NCI-H774 (cell line): ENCODE measurements around the gene CALN1.
A peak's percentile ranks its signal among the peaks of the same experiment; 100 is the strongest.
"Not testable (repeated sequence)": the region's sequence is repeated elsewhere in the genome, so short reads cannot be mapped to it uniquely, and the experiment has no call there.

ENCODE experiments used
- DNase-seq: peaks from one replicate; lab custom pipeline; 2025; lab: John Stamatoyannopoulos, UW

CALN1 gene

DNA sequence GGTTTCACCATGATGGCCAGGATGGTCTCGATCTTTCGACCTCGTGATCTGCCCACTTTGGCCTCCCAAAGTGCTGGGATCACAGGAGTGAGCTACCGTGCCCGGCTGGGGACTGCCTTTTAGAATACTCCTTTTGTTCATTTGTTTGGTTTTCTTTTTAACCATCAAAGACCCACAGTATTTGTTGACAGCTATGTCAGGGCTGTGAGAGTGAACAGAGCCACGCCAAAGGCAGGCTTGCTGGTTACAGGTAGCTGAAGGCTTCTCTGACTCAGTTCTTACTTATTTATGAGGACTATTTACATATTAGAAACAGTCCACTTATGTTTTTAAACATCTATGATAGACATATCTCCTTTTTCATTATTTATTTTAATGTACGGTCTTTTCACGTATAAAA, 544.5 kb downstream of the CALN1 start:
- no peak for DNase-seq

GRCh38 chr7:71865172-71865571, 547.0 kb downstream of the CALN1 start:
- DNase-seq = no peak

DNA sequence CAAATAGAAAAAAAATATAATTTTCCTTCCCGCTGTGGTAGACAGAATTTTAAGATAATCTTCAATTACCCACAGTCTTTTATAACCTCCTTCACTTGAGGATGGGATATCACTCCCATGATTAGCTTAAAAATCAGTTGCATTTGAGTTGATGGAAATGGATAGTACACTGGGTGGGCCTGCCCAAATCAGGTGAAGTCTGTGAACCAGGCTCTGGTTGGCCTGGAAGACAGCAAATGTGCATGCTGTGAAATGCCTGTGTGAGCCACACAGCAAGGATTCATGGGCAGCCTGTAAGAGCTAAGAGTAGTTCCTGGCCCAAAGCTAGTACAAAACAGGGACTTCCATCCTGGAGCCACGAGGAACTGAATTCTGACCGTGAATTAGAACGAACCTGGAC, 548.0 kb downstream of the CALN1 start:
- no peak for DNase-seq

- DNase-seq = no peak
These were observed 551.6 kb downstream of the CALN1 start for GRCh38 chr7:71860572-71860971.

DNA sequence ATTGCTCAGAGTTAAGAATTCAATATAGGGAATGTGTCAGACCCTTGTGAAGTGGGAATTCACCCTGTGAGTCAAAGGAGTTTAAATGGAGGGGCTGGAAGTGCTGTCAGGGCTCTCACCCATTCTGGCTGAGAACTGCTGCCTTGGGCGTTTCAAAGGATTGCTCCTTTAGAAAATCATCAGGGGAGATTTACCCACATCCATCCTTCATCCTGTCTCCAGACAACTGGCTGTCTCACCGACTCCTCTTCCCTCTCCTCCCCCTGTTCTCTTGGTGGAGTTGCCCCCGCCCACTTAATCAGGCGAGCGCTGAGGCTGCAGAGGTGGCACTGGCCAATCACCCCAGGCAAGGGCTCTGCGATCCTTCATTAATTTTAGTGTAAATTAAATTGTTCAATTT, 554.8 kb downstream of the CALN1 start:
- DNase-seq = no peak

- no peak for DNase-seq
These were observed 557.4 kb downstream of the CALN1 start for GRCh38 chr7:71854546-71855397.

DNA sequence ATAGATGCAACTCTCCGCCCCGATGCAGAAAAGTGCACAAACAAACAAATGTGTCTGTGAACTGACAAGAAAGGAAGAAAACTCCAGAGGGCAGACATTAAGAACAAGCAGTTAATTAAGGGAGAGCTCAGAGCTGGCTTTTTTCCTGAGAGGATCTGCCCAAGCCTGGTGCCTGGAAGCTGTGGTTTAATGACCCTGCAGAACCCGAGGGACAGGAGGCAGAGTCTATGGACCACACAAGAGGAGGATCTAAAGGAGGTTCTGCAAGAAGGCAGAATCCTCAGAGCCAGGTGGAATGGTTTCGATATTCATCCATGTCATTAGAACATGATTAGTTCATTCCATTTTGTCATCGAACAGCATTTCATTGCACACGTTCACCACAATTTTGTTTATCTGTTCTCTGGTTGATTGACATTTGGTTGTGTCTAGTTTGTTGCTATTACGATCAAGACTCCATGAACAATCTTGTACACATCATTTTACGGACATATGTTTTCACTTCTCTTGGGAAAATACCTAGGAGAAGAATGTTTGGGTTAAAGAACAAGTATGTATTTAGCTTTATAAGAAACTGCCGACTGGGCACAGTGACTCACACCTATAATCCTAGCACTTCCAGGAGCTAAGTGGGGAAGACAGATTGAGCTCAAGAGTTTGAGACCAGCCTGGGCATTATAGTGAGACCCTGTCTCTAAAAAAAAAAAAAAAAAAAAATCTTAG, 560.2 kb downstream of the CALN1 start:
- DNase-seq = no peak

DNA sequence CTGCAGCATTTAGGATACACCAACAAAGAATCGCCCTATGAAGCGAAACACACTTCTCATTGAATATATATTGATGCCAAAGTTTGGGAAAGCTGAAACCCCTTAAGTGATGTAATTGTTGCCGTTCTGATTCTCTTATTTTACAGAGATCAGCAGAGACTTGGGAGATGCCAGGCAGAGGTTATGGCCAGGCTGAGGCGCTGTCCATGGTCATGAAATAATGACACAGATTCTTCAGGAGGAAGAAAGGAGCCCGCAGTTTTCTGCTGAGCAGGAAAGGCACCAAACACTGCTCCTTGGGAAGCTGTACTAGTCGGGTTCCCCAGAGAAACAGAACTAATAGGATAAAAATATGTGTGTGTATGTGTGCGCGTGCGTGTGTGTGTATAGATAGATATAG, 566.0 kb downstream of the CALN1 start:
- DNase-seq = no peak

DNA sequence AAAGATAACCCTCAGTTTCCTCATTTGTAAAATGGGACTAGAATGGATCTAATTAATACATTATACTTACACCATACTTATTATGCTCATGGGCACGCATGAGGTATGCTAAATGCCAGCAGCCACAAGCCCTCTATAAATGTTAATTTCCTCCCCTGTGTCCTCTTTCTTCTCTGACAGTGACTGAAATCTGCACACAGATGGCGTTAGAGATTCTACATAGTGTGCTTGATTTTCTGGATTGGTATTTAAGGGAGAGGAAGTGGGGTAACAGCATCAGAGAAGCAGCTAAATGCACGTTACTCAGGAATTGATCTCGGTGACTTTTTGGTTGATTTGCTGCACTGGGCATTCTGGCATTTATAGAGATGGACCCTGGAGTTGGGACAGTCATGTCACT, 568.5 kb downstream of the CALN1 start:
- no peak for DNase-seq

DNA sequence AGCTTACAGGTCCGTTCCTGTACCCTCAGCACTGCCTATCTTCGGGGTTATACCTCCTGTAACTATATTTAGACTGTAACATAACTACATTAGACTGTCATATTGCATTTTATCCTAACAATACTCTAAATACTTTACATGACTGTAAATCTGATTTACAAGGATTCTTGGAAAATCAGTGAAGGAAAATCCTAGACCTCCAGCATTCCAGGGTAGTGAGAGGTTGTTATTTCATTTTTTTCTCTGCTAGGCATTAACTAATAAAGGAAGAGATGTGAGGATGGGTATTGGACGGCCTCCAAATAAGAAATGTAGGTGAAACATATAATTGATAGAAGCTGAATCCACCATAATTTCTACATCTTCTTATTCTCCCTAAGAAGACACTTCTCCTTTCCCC, 569.4 kb downstream of the CALN1 start:
- no peak for DNase-seq

DNA sequence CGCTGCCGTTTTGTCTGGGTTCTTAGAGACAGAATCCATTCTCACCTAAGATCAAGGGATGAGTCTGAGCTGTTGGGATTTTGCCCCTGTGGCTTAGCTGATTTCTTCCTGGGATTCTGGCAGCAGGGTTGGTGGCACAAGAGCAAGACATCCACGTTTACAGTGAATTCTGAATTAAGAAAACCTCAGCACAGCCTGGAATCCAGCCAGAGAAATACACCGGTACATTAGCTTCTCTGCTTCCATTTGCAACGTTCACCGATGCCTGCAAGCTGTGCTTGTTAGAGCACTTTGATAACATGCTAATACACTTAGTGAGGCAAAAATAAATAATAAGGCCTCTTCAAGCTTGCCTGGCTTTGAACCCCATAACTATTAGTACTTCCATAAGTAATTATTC, 569.8 kb downstream of the CALN1 start:
- DNase-seq = no peak

DNA sequence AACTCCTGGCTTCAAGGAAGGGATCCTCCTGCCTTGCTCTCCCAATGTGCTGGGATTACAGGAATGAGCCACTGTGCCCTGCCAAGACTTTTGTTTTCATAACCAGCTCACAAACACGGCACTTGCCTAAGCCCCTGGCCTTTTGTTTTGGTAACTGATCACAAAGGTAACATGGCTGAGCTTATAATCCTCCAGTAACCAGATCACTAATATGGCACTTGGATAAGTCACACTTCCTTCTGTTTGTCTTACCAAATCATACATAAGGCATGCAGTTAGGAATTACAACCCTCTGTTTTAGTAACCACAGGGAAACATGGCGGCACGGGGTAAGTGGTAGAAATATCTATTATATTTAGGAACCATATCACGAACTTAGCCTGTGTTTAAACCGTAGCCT, 577.1 kb downstream of the CALN1 start:
- DNase-seq = no peak

DNA sequence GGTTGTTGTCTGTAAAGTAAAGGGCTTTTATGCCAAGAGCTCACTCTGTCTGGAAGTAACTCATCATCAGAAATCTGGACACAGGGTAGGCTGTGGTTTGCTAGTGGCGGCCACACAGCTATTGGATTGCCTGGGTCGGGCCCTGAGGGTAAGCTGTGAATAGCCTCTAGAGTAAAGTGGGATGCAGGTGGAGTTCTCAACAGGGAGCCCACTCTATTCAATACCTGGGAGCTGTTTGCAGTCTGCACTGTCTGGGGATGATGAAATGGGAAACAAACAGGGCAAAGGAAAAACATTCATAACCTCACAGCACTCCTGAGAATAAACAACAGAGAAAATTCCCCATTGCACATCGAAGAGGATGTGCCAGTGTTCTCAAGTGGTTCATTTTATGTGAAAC, 582.6 kb downstream of the CALN1 start:
- peak; percentile 7 for DNase-seq

DNA sequence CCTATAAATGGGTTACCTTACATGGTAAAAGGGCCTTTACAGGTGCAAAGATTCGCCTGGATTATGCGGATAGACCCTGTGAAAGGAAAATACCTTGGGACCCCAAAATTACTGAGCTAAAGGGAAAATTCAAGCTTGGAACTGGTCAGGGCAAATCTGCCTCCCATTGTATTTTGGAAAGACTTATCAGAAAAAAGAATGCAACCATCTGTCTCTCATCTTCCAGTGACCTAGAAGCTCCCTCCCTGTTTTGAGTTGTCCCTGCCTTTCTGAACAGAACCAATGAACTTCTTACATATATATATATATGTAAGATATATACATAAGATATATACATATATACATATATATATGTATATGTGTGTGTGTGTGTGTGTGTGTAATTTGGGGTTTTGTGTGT, 583.8 kb downstream of the CALN1 start:
- no peak for DNase-seq

DNA sequence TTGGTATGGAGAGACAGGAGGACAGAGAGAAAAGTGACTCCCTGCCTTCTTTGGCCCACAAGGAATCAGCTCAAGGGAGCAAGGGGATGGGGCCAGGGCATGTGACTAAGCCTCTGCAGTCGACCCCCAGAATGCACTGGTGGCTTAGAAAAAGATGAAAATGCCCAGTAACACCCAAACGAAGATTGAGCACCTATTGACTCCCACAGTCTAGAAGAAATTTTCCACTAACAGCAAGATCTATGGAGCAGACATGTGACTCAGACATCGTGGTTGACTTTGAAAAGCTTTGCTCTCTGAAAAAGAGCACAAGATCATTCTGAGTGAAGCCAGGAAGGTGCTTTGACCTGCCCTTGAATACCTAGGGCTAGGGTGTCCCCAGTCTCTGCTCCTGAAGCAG, 586.0 kb downstream of the CALN1 start:
- DNase-seq = no peak

GRCh38 chr7:71824006-71824760, 588.0 kb downstream of the CALN1 start:
- DNase-seq = no peak

DNA sequence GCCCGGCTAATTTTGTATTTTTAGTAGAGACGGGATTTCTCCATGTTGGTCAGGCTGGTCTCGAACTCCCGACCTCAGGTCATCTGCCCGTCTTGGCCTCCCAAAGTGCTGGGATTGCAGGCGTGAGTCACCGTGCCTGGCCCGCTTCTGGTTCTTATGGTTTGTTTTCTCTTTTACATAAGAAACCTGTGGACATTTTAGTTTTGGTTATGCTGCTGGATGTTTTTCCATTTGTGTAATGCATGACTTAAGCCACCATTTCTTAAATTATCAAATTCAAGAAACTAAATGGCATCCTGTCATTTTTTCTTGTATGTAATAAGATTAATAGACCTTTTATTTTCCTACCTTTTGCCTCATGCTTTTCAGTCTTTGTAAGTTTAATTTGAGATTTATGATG, 589.7 kb downstream of the CALN1 start:
- DNase-seq = not testable (repeated sequence)

DNA sequence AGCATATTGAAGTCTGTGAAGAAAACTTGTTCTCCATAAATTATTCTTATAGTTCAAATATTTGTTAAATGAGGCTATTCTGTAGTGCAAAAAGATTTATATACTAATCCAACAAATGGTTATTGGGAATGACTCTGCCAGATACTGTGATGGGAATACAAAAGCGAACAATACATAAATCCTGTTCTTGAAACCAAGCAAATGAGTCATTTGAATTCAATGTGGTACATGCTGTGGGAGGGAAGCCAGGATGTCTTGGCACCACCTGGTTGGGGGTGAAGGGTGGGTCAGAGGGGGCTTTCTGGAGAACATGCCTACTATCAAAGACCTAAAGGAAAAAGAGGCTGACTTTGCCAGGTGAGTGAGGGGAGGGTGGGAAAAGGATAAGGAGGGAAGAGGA, 594.2 kb downstream of the CALN1 start:
- DNase-seq = no peak

DNA sequence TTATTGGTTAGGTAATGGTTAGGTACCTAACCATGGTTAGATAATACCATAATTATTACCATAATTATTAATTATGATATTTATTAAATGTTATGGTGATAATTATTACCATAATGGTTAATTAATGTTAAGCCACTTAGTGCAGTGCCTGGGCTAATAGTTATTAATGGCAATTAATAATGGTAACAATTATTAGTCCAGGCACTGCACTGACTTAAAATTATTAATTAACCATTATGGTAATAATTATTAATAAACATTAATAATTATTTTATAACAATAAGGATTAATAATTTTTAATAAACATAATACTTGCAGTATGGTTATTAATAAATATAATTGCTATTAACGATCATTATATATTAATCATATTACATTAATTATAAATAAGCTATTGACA, 604.0 kb downstream of the CALN1 start:
- no peak for DNase-seq

DNA sequence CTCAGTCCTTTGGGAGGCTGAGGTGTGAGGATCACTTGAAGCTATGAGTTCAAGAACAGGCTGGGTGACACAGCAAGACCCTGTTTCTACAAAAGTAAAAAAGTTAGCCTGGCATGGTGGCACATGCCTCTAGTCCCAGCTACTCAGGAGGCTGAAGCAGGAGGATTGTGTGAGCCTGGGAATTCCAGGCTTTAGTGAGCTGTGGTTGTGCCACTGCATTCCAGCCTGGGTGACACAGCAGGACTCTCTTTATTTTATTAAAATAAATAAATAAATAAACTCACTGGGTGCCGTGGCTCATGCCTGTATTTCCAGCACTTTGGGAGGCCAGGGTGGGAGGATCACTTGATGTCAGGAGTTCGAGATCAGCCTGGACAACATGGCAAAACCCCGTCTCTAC, 607.9 kb downstream of the CALN1 start:
- no peak for DNase-seq

- DNase-seq = no peak
These were observed 610.2 kb downstream of the CALN1 start for GRCh38 chr7:71801976-71802375.

GRCh38 chr7:71800321-71800720, 611.8 kb downstream of the CALN1 start:
- DNase-seq = no peak

DNA sequence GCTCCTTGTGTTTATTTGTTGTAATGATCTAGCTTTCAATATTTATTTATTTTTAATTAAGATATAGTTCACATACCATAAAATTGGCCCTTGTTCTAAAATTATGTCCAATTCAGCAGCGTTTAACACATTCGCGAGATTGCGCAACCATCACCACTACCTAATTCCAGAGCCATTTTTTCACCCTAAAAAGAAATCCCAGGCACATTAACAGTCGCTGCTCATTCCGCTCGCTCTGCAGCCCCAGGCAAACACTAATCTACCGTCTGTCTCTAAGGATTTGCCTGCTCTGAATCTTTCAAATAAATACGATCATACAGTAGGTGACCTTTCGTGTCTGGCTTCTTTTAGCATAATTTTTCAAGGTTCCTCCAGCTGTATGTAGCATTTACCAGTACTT, 616.7 kb downstream of the CALN1 start:
- DNase-seq = no peak
